ENCODE data around the gene USO1.

DNA sequence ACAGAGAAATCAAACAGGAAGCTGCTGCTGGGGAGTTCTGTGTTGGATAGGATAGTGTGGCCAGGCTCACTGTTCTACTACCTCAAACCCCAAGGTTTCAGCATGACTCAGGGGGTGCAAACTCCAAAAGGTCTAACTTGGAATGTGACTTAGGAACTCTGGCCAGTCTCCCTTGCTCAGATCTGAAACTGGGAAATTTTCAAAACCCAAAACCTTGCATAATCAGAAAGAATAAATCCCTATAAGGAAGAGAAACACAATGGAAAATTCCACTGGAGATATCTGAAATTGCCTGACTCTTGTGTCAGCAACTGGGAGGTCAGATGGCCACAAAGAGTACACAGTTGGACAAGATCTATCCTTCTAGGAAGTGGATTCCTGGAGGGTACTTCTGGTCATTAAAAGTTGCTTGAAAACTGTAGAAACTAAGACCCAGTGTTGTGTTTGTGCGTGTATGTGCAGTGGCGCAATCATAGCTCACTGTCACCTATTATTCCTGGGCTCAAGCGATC lies 119.8 kb downstream of the USO1 start:
- TF ChIP-seq EZH2 (IDR thresholded peaks at IDR 0.05; ENCODE audit: insufficient read depth, poor library complexity, severe bottlenecking) (no peak), EZH2phosphoT487 (IDR thresholded peaks at IDR 0.05; ENCODE audit: insufficient read depth, low read depth) (no peak)
